ENCODE measurements around the gene GRID1.

The GRID1 gene

GRCh38 chr10:86230557-86231180, 135.9 kb downstream of the GRID1 start:
- H3K27ac ChIP-seq = no peak overlapping the region
- TF ChIP-seq CTCF (conservative IDR thresholded peaks at IDR 0.05) = no peak

DNA sequence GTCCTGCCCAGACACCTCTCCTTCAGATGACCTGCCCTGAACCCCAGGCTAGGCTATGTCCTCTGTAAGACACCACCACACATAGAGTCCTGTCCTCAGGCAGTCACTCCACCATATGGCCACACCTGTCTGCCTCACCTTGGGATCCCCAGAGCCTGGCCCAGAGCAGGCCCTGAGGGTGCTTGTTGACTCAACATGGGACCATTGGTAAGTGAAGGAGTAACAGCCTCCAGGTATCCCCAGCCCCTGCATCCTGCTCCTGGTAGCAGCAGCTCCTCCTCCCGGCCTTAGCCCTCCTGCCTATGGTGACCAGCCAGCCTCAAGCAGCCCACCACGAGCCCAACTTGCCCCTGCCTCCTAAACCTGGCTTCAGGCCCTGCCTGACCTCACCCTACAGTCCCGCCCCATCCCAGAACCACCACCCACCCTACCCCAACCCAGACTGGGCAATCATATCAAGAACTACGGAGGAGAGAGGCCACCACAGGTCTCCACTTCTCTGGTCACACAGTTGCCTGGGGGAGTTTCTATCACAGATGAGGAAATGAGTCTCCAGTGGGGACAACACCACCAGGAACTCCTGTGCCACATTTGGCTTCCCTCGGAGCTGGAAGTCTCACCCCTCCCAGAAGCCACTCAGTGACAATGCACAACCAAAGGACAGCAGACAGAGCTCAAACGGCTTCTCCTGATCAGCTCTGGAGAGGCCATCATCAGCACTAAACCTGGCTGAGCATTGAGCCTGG, 136.6 kb downstream of the GRID1 start:
- TF ChIP-seq CTCF (conservative IDR thresholded peaks at IDR 0.05) = no peak
- no peak overlapping the region for H3K27ac ChIP-seq

DNA sequence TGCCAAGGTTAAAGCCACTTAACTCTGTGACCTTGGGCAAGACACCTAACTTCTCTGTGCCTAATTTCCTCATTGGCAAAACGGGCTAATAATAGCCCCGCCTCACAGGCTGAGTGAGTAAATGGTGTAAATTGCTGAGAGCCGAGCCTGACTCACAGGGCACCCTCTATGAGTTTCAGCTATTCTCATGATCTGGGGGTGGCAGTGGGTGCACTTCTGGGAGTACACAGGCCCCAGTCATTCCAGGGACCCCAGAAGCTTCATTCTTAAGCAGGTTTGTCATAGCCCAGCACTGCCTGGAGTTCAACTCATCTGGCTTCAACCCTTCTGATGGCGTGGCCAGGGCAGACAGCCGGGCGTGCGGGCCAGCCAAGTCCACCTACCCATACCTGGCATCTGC, 137.2 kb downstream of the GRID1 start:
- TF ChIP-seq CTCF (conservative IDR thresholded peaks at IDR 0.05) = no peak
- no peak overlapping the region for H3K27ac ChIP-seq

DNA sequence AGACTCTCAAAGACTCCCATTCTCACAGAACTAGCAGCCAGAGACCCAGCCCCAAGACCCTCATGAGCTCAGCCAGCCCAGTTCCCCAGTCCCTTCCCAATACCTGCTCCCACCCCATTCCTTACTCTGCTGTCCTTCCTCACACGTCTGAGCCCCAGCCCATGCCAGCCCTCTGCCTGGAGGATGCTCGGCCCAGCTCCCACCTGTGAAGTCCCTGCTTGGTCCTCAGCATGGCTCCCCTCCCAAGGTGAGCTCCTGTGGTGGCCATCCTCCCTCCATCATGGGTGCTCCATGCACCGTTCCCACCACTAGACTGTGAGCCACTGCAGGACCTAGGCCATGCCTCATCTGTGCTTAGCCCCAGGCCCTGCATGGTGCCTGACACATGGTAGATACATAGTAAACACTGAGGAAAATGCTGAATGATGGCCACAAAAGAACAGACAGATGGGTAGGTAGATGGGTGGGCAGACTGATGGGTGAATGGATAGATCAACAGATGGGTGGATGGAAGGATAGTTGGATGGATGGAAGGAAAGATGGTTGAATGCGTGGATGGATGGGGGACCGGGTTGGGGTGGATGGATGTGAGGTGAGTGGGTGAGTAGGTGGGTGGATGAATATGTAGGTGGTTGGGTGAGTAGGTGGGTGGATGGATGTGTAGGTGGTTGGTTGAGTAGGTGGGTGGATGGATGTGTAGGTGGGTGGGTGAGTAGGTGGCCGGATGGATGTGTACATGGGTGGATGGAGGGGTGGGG, 138.9 kb downstream of the GRID1 start:
- no peak overlapping the region for H3K27ac ChIP-seq
- no peak for TF ChIP-seq CTCF (conservative IDR thresholded peaks at IDR 0.05)

DNA sequence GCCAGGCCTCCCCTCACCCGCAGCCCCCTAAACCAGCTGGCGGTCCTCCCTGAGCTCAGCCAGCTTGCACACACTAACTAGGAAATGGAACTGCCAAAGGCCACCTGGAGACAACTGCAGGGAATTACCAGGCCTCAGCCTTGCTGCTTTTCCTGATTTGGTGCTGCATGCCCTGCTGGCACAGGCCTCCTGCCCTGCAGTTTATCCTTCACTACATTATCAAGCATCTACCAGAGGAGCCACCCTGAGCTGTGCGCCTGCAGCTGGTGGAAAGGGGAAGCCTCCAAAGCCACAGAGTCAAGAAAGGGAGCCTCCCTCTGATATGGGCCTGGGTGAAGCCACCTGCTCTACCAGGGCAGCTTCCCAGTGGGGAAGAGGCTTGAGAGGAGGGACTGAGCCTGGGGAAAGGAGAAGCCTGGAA, 139.8 kb downstream of the GRID1 start:
- no peak overlapping the region for H3K27ac ChIP-seq
- TF ChIP-seq CTCF (conservative IDR thresholded peaks at IDR 0.05) = no peak

GRCh38 chr10:86226016-86226415, 140.6 kb downstream of the GRID1 start:
- H3K27ac ChIP-seq = no peak overlapping the region
- no peak for TF ChIP-seq CTCF (conservative IDR thresholded peaks at IDR 0.05)

DNA sequence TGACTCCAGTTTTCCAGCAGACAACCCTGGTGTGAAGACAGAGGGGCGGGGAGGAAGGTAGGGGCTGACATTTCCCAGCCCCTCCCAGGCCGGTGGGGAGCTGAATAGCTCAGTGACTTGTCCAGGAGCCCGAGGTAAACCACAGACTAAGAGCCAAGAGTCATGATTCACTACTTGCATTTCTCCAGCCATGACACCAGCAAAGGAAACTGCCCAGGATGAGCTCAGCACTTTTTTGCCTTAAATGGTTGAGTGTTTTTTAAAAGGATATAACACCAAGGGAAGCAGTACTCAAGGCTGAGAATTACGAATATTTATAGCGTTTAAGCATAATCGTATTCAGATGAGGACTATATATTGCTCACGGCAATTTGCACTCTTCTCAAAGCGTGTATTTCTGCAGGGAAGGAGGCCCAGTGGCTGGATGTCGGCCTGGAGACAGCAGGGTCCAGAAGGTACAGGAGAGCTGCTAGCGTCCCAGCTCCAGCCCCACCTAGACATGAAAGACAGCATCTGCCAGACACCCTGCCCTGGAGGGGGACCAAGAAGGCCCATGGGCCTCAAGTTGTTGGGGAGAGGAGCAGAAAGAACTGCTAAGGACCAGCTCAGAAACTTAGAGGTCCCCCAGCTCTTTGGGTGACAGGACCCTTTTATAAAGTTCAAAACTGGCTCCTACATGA, 141.4 kb downstream of the GRID1 start:
- no peak overlapping the region for H3K27ac ChIP-seq
- TF ChIP-seq CTCF (conservative IDR thresholded peaks at IDR 0.05) = no peak
